NCI-H524 (cell line): Measurements from ENCODE around the gene SLMAP.
A peak's percentile ranks its signal among the peaks of the same experiment; 100 is the strongest.

Experiments used
- DNase-seq, 2 experiments: peaks; one replicate each; lab custom pipeline; 2025; lab: John Stamatoyannopoulos, UW

SLMAP gene

GRCh38 chr3:57961828-57962447, 205.8 kb downstream of the SLMAP start:
- DNase-seq = peak in 1 of 2 experiments; percentile 42

- DNase-seq = no peak
Measured at GRCh38 chr3:57962448-57962834, 206.3 kb downstream of the SLMAP start.

GRCh38 chr3:57963811-57964346, 207.8 kb downstream of the SLMAP start:
- DNase-seq = no peak

GRCh38 chr3:57966829-57967228, 210.7 kb downstream of the SLMAP start:
- DNase-seq = no peak

DNA sequence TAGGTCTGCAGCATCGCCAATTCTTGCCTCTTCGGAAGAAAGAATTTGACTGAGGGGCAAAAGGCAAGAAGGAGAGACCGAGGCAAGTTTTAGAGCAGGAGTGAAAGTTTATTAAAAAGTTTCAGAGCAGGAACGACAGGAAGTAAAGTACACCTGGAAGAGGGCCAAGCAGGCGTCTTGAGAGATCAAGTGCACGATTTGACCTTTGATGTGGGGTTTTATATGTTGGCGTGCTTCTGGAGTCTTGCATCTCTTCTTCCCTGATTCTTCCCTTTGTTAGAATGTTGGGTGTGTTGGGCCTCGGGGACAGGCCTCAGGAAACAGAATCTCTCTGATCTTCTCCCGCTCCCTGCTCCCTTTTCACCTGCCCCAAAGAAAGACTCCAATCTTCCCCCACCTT, 211.5 kb downstream of the SLMAP start:
- DNase-seq = no peak

DNA sequence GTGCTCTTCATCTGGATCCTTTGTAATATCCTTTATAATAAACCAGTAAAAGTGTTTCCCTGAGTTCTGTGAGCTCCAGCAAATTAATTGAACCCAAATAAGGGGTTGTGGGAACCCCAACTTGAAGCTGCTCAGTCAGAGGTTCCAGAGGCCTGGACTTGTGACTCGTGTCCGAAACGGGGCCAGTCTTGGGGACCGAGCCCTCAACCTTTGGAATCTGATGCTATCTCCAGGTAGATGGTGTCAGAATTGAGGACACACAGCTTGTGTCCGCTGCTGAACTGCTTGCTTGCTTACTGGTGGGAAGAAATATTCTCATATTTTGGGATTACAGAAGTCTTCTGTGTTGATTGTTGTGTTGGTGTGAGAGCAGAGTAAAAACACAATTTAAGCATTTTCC, 212.4 kb downstream of the SLMAP start:
- DNase-seq = no peak

- no peak for DNase-seq
Measured at GRCh38 chr3:57971975-57972374, 215.9 kb downstream of the SLMAP start.

DNA sequence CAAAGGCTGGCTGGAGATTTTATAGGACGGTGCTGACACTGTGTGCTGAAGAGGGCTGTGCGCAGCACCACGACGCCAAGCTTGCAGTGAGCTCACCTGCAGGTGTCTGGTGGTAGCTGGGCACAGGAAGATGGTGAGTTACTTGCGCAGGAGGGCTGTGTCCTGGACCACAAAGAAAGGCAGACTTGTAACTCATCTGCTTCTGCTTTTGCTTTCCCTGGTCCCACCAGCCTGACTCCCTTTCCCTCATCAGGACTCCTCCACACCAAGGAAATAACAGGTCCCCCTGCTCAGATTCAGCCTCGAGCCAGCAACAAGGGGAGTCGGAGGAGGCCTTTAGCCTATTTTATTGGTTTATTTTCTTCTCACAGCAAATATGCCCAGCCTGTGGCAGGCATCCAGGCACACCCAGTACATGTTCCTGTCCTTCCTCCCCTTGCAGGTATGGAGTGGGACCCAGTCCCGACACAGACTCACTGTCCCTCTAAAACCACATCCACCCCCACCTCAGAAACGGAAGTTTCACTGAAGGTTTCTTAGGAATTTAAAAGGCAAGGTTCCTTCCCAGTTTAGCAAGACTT, 216.5 kb downstream of the SLMAP start:
- DNase-seq = no peak

DNA sequence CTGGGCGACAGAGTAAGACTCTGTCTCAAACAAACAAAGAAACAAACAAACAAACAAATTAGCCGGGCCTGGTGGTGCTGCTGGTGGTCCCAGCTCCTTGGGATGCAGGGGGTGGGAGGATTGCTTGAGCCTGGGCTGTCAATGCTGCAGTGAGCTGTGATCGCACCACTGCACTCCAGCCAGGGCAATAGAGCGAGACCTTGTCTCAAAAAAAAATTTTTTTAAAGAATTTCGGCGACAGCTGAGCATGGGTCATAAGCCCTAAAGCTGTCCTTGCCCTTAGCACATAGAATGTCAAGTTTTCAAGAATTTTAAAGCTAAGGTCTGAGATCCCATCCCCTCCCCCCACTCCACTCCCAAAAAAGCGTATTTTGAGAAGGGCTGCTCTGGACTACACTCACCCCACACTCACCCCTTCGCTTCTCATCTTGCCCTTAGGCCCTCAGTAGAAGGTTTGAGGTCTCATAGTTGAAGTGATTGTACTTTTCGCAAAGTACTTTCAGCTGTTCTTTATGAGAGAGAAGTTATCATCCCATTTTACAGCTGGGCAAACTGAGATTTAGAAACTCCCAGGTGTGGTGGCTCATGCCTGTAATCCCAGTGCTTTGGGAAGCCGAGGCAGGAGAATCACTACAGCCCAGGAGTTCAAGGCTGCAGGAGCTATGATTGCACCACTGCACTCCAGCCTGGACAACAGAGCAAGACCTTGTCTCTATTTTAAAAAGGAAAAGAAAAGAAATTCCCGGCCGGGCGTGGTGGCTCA, 217.8 kb downstream of the SLMAP start:
- no peak for DNase-seq

DNA sequence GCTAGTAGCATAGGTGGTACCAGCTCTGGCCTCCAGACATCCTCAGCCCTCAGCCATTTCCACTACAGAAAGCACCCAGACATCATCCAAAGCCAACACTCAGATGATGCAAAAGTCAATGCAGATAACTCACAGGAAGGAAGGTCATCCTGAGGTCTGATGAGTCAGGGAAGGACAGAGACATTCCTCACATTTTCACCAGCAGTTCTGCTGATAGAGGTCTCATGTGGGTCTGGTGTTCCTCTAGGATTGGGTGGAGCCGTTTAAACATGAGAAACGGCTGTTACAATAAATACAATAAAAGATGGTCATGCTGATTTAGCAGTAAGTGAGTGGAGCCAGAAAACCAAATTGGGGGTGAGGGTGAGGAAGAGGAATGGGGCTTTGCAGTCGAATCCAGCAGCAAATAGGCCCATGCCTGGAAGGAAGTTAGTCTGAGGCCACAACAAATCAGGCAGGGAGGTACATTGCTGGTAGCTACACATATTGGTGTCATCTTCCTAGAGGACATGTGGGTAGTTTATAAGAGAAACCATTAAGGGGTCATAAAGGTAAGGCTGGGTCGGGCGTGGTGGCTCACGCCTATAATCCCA, 218.8 kb downstream of the SLMAP start:
- no peak for DNase-seq

DNA sequence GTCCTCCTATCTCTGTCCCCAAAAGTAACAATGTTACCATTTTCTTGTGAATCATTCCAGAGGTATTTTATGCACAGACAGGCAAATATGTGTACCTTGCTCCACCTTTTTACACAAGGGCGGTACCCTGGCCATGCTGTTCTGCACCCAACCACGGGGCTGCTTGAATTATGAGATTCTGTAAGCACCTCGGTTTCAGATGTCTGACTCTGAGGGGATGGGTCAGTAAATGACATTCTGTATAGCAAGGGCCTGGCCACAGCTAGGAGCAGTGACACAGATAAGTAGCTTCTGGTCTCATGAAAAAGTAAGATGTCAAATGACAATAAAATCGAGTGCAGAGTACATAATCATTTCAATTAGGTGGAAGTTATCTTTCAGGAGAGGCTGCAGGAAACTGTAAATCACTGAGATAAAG, 221.7 kb downstream of the SLMAP start:
- DNase-seq = no peak

DNA sequence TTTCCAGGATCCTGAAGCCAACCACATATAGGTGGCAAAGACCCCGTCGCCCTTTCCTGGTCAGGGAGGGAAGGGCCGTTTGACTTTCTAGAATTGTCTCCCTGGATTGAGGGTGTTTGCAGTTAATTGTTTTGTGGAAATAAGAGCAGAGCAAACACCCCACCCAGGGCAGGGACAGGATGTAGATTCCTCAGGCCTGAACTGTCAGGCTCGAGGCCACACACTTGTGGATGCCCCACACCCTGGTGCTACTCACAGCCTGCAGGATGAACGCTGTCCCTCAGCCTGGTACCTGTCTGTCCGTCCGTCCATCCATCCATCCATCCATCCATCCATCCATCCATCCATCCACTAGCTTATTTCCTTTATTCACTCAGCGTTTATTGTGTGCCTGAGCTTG, 222.2 kb downstream of the SLMAP start:
- no peak for DNase-seq
